ENCODE data around the gene LRRN4. TPM values are rescaled to one million over a fixed set of nuclear protein-coding genes. Genes with fewer than 3 reads are reported as not detected.

Gene LRRN4
- polyA plus RNA-seq, 1 donor from 2014 or later = 0.26 TPM

DNA sequence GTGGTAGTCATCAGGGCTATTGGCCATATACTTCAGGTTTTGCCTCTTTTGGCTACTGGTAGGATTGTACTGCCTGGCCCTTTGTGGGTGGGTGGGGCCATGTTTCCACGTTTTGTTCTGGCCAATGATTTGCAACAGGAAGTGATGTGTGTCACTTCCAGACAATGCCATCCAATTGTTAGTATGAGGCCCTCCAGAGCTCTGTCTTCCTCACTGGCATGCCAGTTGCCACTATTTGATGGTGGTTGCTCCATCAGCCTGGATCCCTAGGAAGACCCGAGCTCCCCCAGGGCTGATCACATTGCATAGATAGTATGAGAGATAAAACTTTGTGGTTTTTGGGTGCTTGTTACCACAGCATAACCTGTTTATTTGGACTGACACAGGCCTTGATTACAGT is 7.7 kb upstream of the LRRN4 start:
- Histone ChIP-seq H3K4me3 (ENCODE audit: low read length) (no peak overlapping the region), H3K27ac (ENCODE audit: low read length) (no peak overlapping the region)

DNA sequence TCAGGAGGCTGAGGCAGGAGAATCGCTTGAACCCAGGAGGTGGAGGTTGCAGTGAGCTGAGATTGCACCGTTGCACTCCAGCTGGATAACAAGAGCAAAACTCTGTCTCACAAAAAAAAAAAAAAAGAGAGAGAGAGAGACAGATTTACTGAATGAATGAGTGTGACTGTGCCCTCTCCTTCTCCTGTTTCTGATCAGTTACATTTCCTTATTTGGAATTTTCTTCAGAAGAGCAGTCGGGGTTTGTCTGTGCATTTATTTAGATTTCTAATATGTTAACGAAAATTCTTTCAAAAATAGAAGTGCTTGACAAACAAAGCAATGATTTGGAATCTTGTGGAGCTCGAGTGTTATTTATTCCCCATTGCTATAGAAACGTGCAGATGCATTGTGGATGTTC is 6.4 kb upstream of the LRRN4 start:
- Histone ChIP-seq H3K36me3 (ENCODE audit: insufficient read depth, low read length) (no peaks in the 10 kb centered on the region), H3K4me3 (ENCODE audit: low read length) (no peak overlapping the region), H4K20me1 (ENCODE audit: insufficient read depth) (no peaks in the 10 kb centered on the region), H2AFZ (ENCODE audit: low read depth, low read length) (no peak overlapping the region), H3K9me2 (ENCODE audit: insufficient read depth, low read length) (no peaks in the 10 kb centered on the region), H3K9me3 (ENCODE audit: low read length) (no peaks in the 10 kb centered on the region), H3K79me2 (replicated peaks; ENCODE audit: insufficient read depth, low read length) (no peaks in the 10 kb centered on the region), H3K27ac (ENCODE audit: low read length) (no peak overlapping the region), H3K4me2 (ENCODE audit: low read length) (no peak overlapping the region), H3F3A (ENCODE audit: insufficient read depth, low read length, poor library complexity, severe bottlenecking) (no peaks in the 10 kb centered on the region), H3K27me3 (ENCODE audit: insufficient read depth, low read depth, low read length) (no peaks in the 10 kb centered on the region), H3K9ac (ENCODE audit: low read length) (no peak overlapping the region)
- TF ChIP-seq TAF1 (IDR thresholded peaks at IDR 0.05; ENCODE audit: low read depth) (no peak), EZH2 (IDR thresholded peaks at IDR 0.05; ENCODE audit: borderline replicate concordance, insufficient read depth, low read length, poor library complexity, severe bottlenecking) (no peak), CTCF (IDR thresholded peaks at IDR 0.05; ENCODE audit: poor library complexity, severe bottlenecking) (no peak), REST (IDR thresholded peaks at IDR 0.05; ENCODE audit: borderline replicate concordance) (no peak), EP300 (conservative IDR thresholded peaks at IDR 0.05; ENCODE audit: poor library complexity, severe bottlenecking) (no peak), RAD21 (conservative IDR thresholded peaks at IDR 0.05) (no peak)

More for the DNA sequence above, 7.7 kb upstream of the LRRN4 start:
- H3K36me3 ChIP-seq (ENCODE audit: insufficient read depth, low read length) = no peaks in the 10 kb centered on the region
- no peak for TF ChIP-seq CTCF (IDR thresholded peaks at IDR 0.05; ENCODE audit: poor library complexity, severe bottlenecking)
- no peak for TF ChIP-seq EP300 (conservative IDR thresholded peaks at IDR 0.05; ENCODE audit: poor library complexity, severe bottlenecking)
- TF ChIP-seq POLR2AphosphoS5 (IDR thresholded peaks at IDR 0.05) = no peak
- no peak for TF ChIP-seq SMC3 (conservative IDR thresholded peaks at IDR 0.05; ENCODE audit: poor library complexity)
- TF ChIP-seq MXI1 (conservative IDR thresholded peaks at IDR 0.05; ENCODE audit: poor library complexity, severe bottlenecking) = no peak
- TF ChIP-seq EZH2 (IDR thresholded peaks at IDR 0.05; ENCODE audit: borderline replicate concordance, insufficient read depth, low read length, poor library complexity, severe bottlenecking) = no peak
- no peak for TF ChIP-seq RAD21 (conservative IDR thresholded peaks at IDR 0.05)
- no peak for TF ChIP-seq REST (IDR thresholded peaks at IDR 0.05; ENCODE audit: borderline replicate concordance)
- no peak for TF ChIP-seq TAF1 (IDR thresholded peaks at IDR 0.05; ENCODE audit: low read depth)
- no peak overlapping the region for H2AFZ ChIP-seq (ENCODE audit: low read depth, low read length)
- no peak overlapping the region for H3K9ac ChIP-seq (ENCODE audit: low read length)
- no peaks in the 10 kb centered on the region for H3F3A ChIP-seq (ENCODE audit: insufficient read depth, low read length, poor library complexity, severe bottlenecking)
- H4K20me1 ChIP-seq (ENCODE audit: insufficient read depth) = no peaks in the 10 kb centered on the region
- H3K9me2 ChIP-seq (ENCODE audit: insufficient read depth, low read length) = no peaks in the 10 kb centered on the region
- no peaks in the 10 kb centered on the region for H3K27me3 ChIP-seq (ENCODE audit: insufficient read depth, low read depth, low read length)
- no peak overlapping the region for H3K4me2 ChIP-seq (ENCODE audit: low read length)
- no peaks in the 10 kb centered on the region for H3K79me2 ChIP-seq (replicated peaks; ENCODE audit: insufficient read depth, low read length)
- no peaks in the 10 kb centered on the region for H3K9me3 ChIP-seq (ENCODE audit: low read length)

Data from neural cell (in vitro differentiated cells).